GM19193 (cell line): ENCODE data around the gene NCOA3.

Source experiments
- POLR2A ChIP-seq: IDR thresholded peaks from 4 replicates; pipeline ENCODE4 v1.6.1; 2011; ENCODE audit not compliant: insufficient read depth, insufficient read length; ENCODE audit errors: extremely low read depth

The NCOA3 gene

GRCh38 chr20:47622118-47622665, 120.5 kb downstream of the NCOA3 start:
- TF ChIP-seq POLR2A, result no peak

GRCh38 chr20:47623206-47623605, 121.5 kb downstream of the NCOA3 start:
- no peak for TF ChIP-seq POLR2A

GRCh38 chr20:47627540-47627939, 125.9 kb downstream of the NCOA3 start:
- TF ChIP-seq POLR2A, result no peak

- TF ChIP-seq POLR2A, result no peak
Observed at GRCh38 chr20:47629907-47630306, 128.2 kb downstream of the NCOA3 start.

GRCh38 chr20:47631078-47631477, 129.4 kb downstream of the NCOA3 start:
- no peak for TF ChIP-seq POLR2A

GRCh38 chr20:47635256-47635655, 133.6 kb downstream of the NCOA3 start:
- no peak for TF ChIP-seq POLR2A

GRCh38 chr20:47638851-47639250, 137.2 kb downstream of the NCOA3 start:
- no peak for TF ChIP-seq POLR2A

- no peak for TF ChIP-seq POLR2A
Observed at GRCh38 chr20:47642118-47642517, 140.4 kb downstream of the NCOA3 start.

GRCh38 chr20:47642624-47643023, 140.9 kb downstream of the NCOA3 start:
- no peak for TF ChIP-seq POLR2A

- TF ChIP-seq POLR2A, result no peak
Observed at GRCh38 chr20:47645632-47646031, 143.9 kb downstream of the NCOA3 start.

- no peak for TF ChIP-seq POLR2A
Observed at GRCh38 chr20:47647994-47648393, 146.3 kb downstream of the NCOA3 start.

- TF ChIP-seq POLR2A, result no peak
Observed at GRCh38 chr20:47648943-47649342, 147.3 kb downstream of the NCOA3 start.

- TF ChIP-seq POLR2A, result no peak
Observed at GRCh38 chr20:47652301-47652700, 150.6 kb downstream of the NCOA3 start.

GRCh38 chr20:47652794-47653193, 151.1 kb downstream of the NCOA3 start:
- no peak for TF ChIP-seq POLR2A

- no peak for TF ChIP-seq POLR2A
Observed at GRCh38 chr20:47653869-47654268, 152.2 kb downstream of the NCOA3 start.

GRCh38 chr20:47654370-47654769, 152.7 kb downstream of the NCOA3 start:
- TF ChIP-seq POLR2A, result no peak

- no peak for TF ChIP-seq POLR2A
Observed at GRCh38 chr20:47655635-47656034, 153.9 kb downstream of the NCOA3 start.
